ENCODE results near the gene ABHD12.
A peak's percentile ranks its signal among the peaks of the same experiment; 100 is the strongest.
"Not testable (repeated sequence)": the region's sequence is repeated elsewhere in the genome, so short reads cannot be mapped to it uniquely, and the experiment has no call there.

ABHD12 gene

GRCh38 chr20:25390538-25391528 is at the start of gene ABHD12:
Gene ABHD12 (minus strand): TSS chr20:25390835. CDS start chr20:25390703, 132 bp downstream.
- peak; percentile 91 for DNase-seq (ENCODE audit: low read depth)

- DNase-seq (ENCODE audit: low read depth) = no peak
Measured at GRCh38 chr20:25439328-25439727, 48.7 kb upstream of the ABHD12 start.

- DNase-seq (ENCODE audit: low read depth) = no peak
Measured at GRCh38 chr20:25437153-25437581, 46.5 kb upstream of the ABHD12 start.

- DNase-seq (ENCODE audit: low read depth) = no peak
Measured at GRCh38 chr20:25424536-25424935, 33.9 kb upstream of the ABHD12 start.

- no peak for DNase-seq (ENCODE audit: low read depth)
Measured at GRCh38 chr20:25422032-25422431, 31.4 kb upstream of the ABHD12 start.

- DNase-seq (ENCODE audit: low read depth) = no peak
Measured at GRCh38 chr20:25421102-25421501, 30.5 kb upstream of the ABHD12 start.

- no peak for DNase-seq (ENCODE audit: low read depth)
Measured at GRCh38 chr20:25418776-25419175, 28.1 kb upstream of the ABHD12 start.

GRCh38 chr20:25408890-25409289 is 18.3 kb upstream of the ABHD12 start:
- DNase-seq (ENCODE audit: low read depth) = no peak

GRCh38 chr20:25408170-25408547 is 17.5 kb upstream of the ABHD12 start:
- no peak for DNase-seq (ENCODE audit: low read depth)

GRCh38 chr20:25407311-25408169 is 16.9 kb upstream of the ABHD12 start, which contains the start of gene GINS1:
Gene GINS1 (plus strand): TSS chr20:25407673. CDS start chr20:25407821, 148 bp downstream.
- peak; percentile 56 for DNase-seq (ENCODE audit: low read depth)

- DNase-seq (ENCODE audit: low read depth) = no peak
Measured at GRCh38 chr20:25402583-25402982, 11.9 kb upstream of the ABHD12 start.

GRCh38 chr20:25400291-25400732 is 9.7 kb upstream of the ABHD12 start:
- DNase-seq (ENCODE audit: low read depth) = not testable (repeated sequence)

- no peak for DNase-seq (ENCODE audit: low read depth)
Measured at GRCh38 chr20:25399037-25399430, 8.4 kb upstream of the ABHD12 start.

- no peak for DNase-seq (ENCODE audit: low read depth)
Measured at GRCh38 chr20:25398376-25399036, 7.9 kb upstream of the ABHD12 start.

- DNase-seq (ENCODE audit: low read depth) = no peak
Measured at GRCh38 chr20:25397821-25398220, 7.2 kb upstream of the ABHD12 start.

- DNase-seq (ENCODE audit: low read depth) = no peak
Measured at GRCh38 chr20:25397096-25397495, 6.5 kb upstream of the ABHD12 start.

- DNase-seq (ENCODE audit: low read depth) = no peak
Measured at GRCh38 chr20:25394996-25395395, 4.4 kb upstream of the ABHD12 start.

- DNase-seq (ENCODE audit: low read depth) = no peak
Measured at GRCh38 chr20:25394276-25394675, 3.6 kb upstream of the ABHD12 start.

GRCh38 chr20:25389858-25390537 is 637 bp downstream of the ABHD12 start:
- no peak for DNase-seq (ENCODE audit: low read depth)

GRCh38 chr20:25389401-25389857 is 1.2 kb downstream of the ABHD12 start:
- no peak for DNase-seq (ENCODE audit: low read depth)

GRCh38 chr20:25382704-25383370 is 7.8 kb downstream of the ABHD12 start:
- no peak for DNase-seq (ENCODE audit: low read depth)
